H9 (cell line): ENCODE measurements around the gene REC114. TPM values are rescaled to one million over a fixed set of nuclear protein-coding genes. Genes with fewer than 3 reads are reported as not detected.

ENCODE experiments used
- DNase-seq: peaks from one replicate; pipeline ENCODE4 v3.0.0-alpha.2; 2017
- H2AFZ ChIP-seq: one replicate; pipeline ENCODE4 v1.6.1; 2013; ENCODE audit warnings: mild to moderate bottlenecking, low read length, control low read depth, moderate library complexity
- H2AK5ac ChIP-seq: 2 replicates; pipeline ENCODE4 v1.6.1; 2013; ENCODE audit warnings: low read length, control low read depth, mixed read lengths; ENCODE audit not compliant: insufficient read length
- H2BK120ac ChIP-seq: one replicate; pipeline ENCODE4 v1.6.1; 2013; ENCODE audit warnings: low read depth, mild to moderate bottlenecking, low read length, control low read depth, inconsistent platforms; ENCODE audit not compliant: poor library complexity, severe bottlenecking
- H2BK12ac ChIP-seq: 2 replicates; pipeline ENCODE4 v1.6.1; 2013; ENCODE audit warnings: low read length, control low read depth, mixed read lengths, low read depth; ENCODE audit not compliant: insufficient read length
- H2BK15ac ChIP-seq: 2 replicates; pipeline ENCODE4 v1.6.1; 2013; ENCODE audit warnings: low read depth, low read length, control low read depth
- H2BK20ac ChIP-seq: one replicate; pipeline ENCODE4 v1.6.1; 2013; ENCODE audit warnings: low read depth, mild to moderate bottlenecking, low read length, control low read depth, inconsistent platforms; ENCODE audit not compliant: poor library complexity, severe bottlenecking
- H2BK5ac ChIP-seq: 2 replicates; pipeline ENCODE4 v1.6.1; 2013; ENCODE audit warnings: low read length, control low read depth, mixed read lengths; ENCODE audit not compliant: insufficient read length
- H3K14ac ChIP-seq: 2 replicates; pipeline ENCODE4 v1.6.1; 2013; ENCODE audit warnings: low read length, control low read depth; ENCODE audit not compliant: insufficient read depth
- H3K18ac ChIP-seq: 2 replicates; pipeline ENCODE4 v1.6.1; 2013; ENCODE audit warnings: low read depth, mild to moderate bottlenecking, mixed read lengths, low read length, control low read depth; ENCODE audit not compliant: insufficient read length
- H3K23ac ChIP-seq: 2 replicates; pipeline ENCODE4 v1.6.1; 2013; ENCODE audit warnings: low read length, control low read depth, mixed read lengths, low read depth; ENCODE audit not compliant: insufficient read length
- H3K23me2 ChIP-seq: 2 replicates; pipeline ENCODE4 v1.6.1; 2013; ENCODE audit warnings: low read depth, mild to moderate bottlenecking, mixed read lengths, low read length, control low read depth; ENCODE audit not compliant: insufficient read length, poor library complexity, severe bottlenecking
- H3K27ac ChIP-seq: 2 replicates; pipeline ENCODE4 v1.5.1; 2013; ENCODE audit warnings: low read length, control low read depth, mixed read lengths, low read depth; ENCODE audit not compliant: insufficient read length
- H3K27me3 ChIP-seq: 2 replicates; pipeline ENCODE4 v1.6.1; 2013; ENCODE audit warnings: low read length, control low read depth, inconsistent platforms; ENCODE audit not compliant: insufficient read depth
- H3K4ac ChIP-seq: 2 replicates; pipeline ENCODE4 v1.6.1; 2013; ENCODE audit warnings: low read depth, mild to moderate bottlenecking, control low read depth, inconsistent platforms, low read length, moderate library complexity
- H3K4me1 ChIP-seq: 2 replicates; pipeline ENCODE4 v1.6.1; 2013; ENCODE audit warnings: low read length, control low read depth, inconsistent platforms; ENCODE audit not compliant: insufficient read depth
- H3K4me2 ChIP-seq: 2 replicates; pipeline ENCODE4 v1.6.1; 2013; ENCODE audit warnings: low read length, control low read depth, mixed read lengths; ENCODE audit not compliant: insufficient read length, insufficient read depth
- H3K56ac ChIP-seq: 2 replicates; pipeline ENCODE4 v1.6.1; 2013; ENCODE audit warnings: low read depth, mild to moderate bottlenecking, mixed read lengths, low read length, control low read depth; ENCODE audit not compliant: insufficient read length
- H3K79me1 ChIP-seq: 2 replicates; pipeline ENCODE4 v1.6.1; 2013; ENCODE audit warnings: low read depth, mild to moderate bottlenecking, moderate library complexity, low read length, control low read depth, inconsistent platforms; ENCODE audit not compliant: insufficient read depth, poor library complexity, severe bottlenecking
- H3K79me2 ChIP-seq: 2 replicates; pipeline ENCODE4 v1.6.1; 2013; ENCODE audit warnings: low read length, control low read depth, inconsistent platforms; ENCODE audit not compliant: insufficient read depth
- H3K9ac ChIP-seq: 2 replicates; pipeline ENCODE4 v1.6.1; 2013; ENCODE audit warnings: low read length, control low read depth, mixed read lengths; ENCODE audit not compliant: insufficient read length; ENCODE audit errors: extremely low read depth
- H3K9me3 ChIP-seq: one replicate; pipeline ENCODE4 v1.6.1; 2013; ENCODE audit warnings: low read depth, low read length, inconsistent platforms; ENCODE audit not compliant: control insufficient read depth
- H3T11ph ChIP-seq: one replicate; pipeline ENCODE4 v1.6.1; 2013; ENCODE audit warnings: mild to moderate bottlenecking, low read length, control low read depth, inconsistent platforms
- H4K20me1 ChIP-seq: one replicate; pipeline ENCODE4 v1.6.1; 2013; ENCODE audit not compliant: control insufficient read depth, insufficient read length, insufficient read depth
- H4K5ac ChIP-seq: 2 replicates; pipeline ENCODE4 v1.6.1; 2013; ENCODE audit warnings: low read depth, mild to moderate bottlenecking, mixed read lengths, low read length, control low read depth; ENCODE audit not compliant: insufficient read length
- H4K8ac ChIP-seq: replicated peaks from 2 replicates; pipeline ENCODE4 v1.6.1; 2013; ENCODE audit warnings: low read length, control low read depth, mixed read lengths, low read depth; ENCODE audit not compliant: insufficient read length
- H4K91ac ChIP-seq: 2 replicates; pipeline ENCODE4 v1.6.1; 2013; ENCODE audit warnings: low read depth, mild to moderate bottlenecking, moderate library complexity, mixed read lengths, low read length, control low read depth; ENCODE audit not compliant: insufficient read length
- H3K27ac Mint-ChIP-seq, 3 experiments: 2 replicates in 2 of 3; 3 replicates in 1 of 3; pipeline ENCODE4 v1.8.0; 2020 to 2021; ENCODE audit warnings: mixed read lengths in 3 of 3, mild to moderate bottlenecking in 1 of 3, moderate library complexity in 1 of 3
- H3K27me3 Mint-ChIP-seq: 2 replicates; pipeline ENCODE4 v1.8.0; 2021; ENCODE audit warnings: low read depth, mild to moderate bottlenecking, moderate library complexity, mixed read lengths
- H3K36me3 Mint-ChIP-seq, 3 experiments: 2 replicates in 2 of 3; 3 replicates in 1 of 3; pipeline ENCODE4 v1.8.0; 2020 to 2021; ENCODE audit warnings: low read depth in 3 of 3, mixed read lengths in 3 of 3; ENCODE audit not compliant: insufficient read depth in 1 of 3
- H3K4me1 Mint-ChIP-seq, 2 experiments: 2 replicates each; pipeline ENCODE4 v1.8.0; 2020; ENCODE audit warnings: mixed read lengths in 2 of 2
- H3K4me3 Mint-ChIP-seq, 2 experiments: 2 replicates in 1 of 2; 3 replicates in 1 of 2; pipeline ENCODE4 v1.8.0; 2020 to 2021; ENCODE audit warnings: mild to moderate bottlenecking in 2 of 2, mixed read lengths in 2 of 2, moderate library complexity in 1 of 2
- H3K9me3 Mint-ChIP-seq, 2 experiments: 2 replicates in 1 of 2; 3 replicates in 1 of 2; pipeline ENCODE4 v1.8.0; 2020; ENCODE audit warnings: mild to moderate bottlenecking in 2 of 2, mixed read lengths in 2 of 2, moderate library complexity in 1 of 2
- WGBS: extraction: QIAGEN DNeasy Blood & Tissue Kit; methylation state at CpG from one replicate; pipeline ENCODE4 v1.1.7; 2013; ENCODE audit warnings: missing lambda C conversion rate, low lambda C conversion rate, mixed read lengths; ENCODE audit not compliant: insufficient read length; ENCODE audit errors: extremely low coverage; 5-methylcytosine and 5-hydroxymethylcytosine counted together
- total RNA-seq: library from RNA; stranded (reverse); gene quantifications from 2 replicates; pipeline ENCODE4 v1.2.1, GENCODE V29; 2021
- TF ChIP-seq, protein P1 (sequence below): fragments of 200-600 bp; sonication (generic); conservative IDR thresholded peaks from 3 replicates; pipeline ENCODE4 v1.8.0; 2021; ENCODE audit warnings: antibody characterized with exemption, mild to moderate bottlenecking

REC114 gene
- total RNA-seq, 1 experiment from 2014 or later, result not detected

DNA sequence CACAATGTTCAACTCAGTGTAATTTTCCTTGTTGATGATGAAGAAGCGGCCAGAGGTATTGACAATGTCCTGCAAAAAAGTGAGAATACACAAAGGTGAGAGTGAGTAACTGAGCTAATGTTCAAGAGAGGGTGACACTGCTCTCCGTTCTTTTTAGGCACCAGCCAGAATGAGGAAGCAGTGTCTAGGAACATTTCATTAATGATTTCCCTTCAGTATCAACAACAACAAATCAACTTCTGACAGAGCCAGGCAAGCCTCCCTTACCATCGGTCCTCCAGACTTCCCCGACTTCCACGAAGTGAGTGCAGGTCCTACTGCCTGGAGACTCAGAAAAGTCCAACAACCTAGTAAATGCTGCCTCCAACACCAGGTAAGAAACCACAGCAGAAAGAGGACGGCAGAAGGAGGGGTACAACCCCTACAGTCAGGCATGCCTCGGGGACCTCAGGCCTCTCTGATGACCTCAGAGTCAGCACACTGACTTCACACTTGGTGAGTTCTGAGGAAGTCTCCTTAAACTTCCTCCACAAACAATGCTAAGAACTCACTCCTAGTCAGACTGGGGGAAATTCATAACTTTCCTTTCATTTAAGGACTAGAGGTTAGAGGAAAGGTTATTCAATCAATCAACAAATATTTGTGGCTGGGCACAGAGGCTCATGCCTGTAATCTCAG lies 127.5 kb downstream of the REC114 start:
- no peaks in the 10 kb centered on the region for H3K4me1 ChIP-seq
- no peaks in the 10 kb centered on the region for H3K27me3 Mint-ChIP-seq
- H3K9ac ChIP-seq, result no peak overlapping the region
- no peak overlapping the region for H3K56ac ChIP-seq
- no peak overlapping the region for H2BK120ac ChIP-seq
- TF ChIP-seq, protein P1, sequence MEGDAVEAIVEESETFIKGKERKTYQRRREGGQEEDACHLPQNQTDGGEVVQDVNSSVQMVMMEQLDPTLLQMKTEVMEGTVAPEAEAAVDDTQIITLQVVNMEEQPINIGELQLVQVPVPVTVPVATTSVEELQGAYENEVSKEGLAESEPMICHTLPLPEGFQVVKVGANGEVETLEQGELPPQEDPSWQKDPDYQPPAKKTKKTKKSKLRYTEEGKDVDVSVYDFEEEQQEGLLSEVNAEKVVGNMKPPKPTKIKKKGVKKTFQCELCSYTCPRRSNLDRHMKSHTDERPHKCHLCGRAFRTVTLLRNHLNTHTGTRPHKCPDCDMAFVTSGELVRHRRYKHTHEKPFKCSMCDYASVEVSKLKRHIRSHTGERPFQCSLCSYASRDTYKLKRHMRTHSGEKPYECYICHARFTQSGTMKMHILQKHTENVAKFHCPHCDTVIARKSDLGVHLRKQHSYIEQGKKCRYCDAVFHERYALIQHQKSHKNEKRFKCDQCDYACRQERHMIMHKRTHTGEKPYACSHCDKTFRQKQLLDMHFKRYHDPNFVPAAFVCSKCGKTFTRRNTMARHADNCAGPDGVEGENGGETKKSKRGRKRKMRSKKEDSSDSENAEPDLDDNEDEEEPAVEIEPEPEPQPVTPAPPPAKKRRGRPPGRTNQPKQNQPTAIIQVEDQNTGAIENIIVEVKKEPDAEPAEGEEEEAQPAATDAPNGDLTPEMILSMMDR, result no peak
- no peaks in the 10 kb centered on the region; the same call in 1 of the 2 replicates for H3K79me2 ChIP-seq
- H3K9me3 Mint-ChIP-seq, result no peaks in the 10 kb centered on the region
- H4K91ac ChIP-seq, result no peak overlapping the region
- WGBS, result no CpG with 5 or more reads among the region's 7 CpGs
- H3K14ac ChIP-seq, result no peak overlapping the region
- no peak overlapping the region for H2BK12ac ChIP-seq
- H3K4ac ChIP-seq, result no peak overlapping the region
- no peak overlapping the region for H3K4me2 ChIP-seq
- H3K79me1 ChIP-seq, result no peaks in the 10 kb centered on the region
- no peak overlapping the region for H2BK15ac ChIP-seq
- H4K8ac ChIP-seq, result no peak overlapping the region
- no peak for DNase-seq
- no peaks in the 10 kb centered on the region for H3K27me3 ChIP-seq
- no peaks in the 10 kb centered on the region for H4K20me1 ChIP-seq
- no peak overlapping the region for H3T11ph ChIP-seq
- H3K9me3 ChIP-seq, result no peaks in the 10 kb centered on the region
- H3K4me1 Mint-ChIP-seq, result no peaks in the 10 kb centered on the region
- H2AFZ ChIP-seq, result no peak overlapping the region
- H2BK20ac ChIP-seq, result no peak overlapping the region
- H3K4me3 Mint-ChIP-seq, result no peak overlapping the region
- no peaks in the 10 kb centered on the region for H3K23me2 ChIP-seq
- no peak overlapping the region for H3K27ac Mint-ChIP-seq
- H3K23ac ChIP-seq, result no peak overlapping the region
- H2AK5ac ChIP-seq, result no peak overlapping the region
- no peak overlapping the region for H3K18ac ChIP-seq
- peaks cover 11 to 82% (median 49%) of the 10 kb centered on the region in 3 experiments; a peak in 6 of 7 replicates for H3K36me3 Mint-ChIP-seq
- H3K27ac ChIP-seq, result no peak overlapping the region
- H2BK5ac ChIP-seq, result no peak overlapping the region
- H4K5ac ChIP-seq, result no peak overlapping the region
